ENCODE data around the gene TEX13D. TPM values are rescaled to one million over a fixed set of nuclear protein-coding genes. Genes with fewer than 3 reads are reported as not detected.

Gene TEX13D
- total RNA-seq, 1 donor from 2014 or later, result 0.05 TPM

- H3K36me3 Mint-ChIP-seq (ENCODE audit: low read depth), result no peaks in the 10 kb centered on the region
- no peaks in the 10 kb centered on the region for H3K9me3 Mint-ChIP-seq
- intact Hi-C loops (cut with micrococcal nuclease), result no loop called here
- no peak for DNase-seq (ENCODE audit: low spot score)
- H3K4me1 Mint-ChIP-seq (ENCODE audit: low read depth), result peaks cover 52% of the 10 kb centered on the region
- H3K27ac Mint-ChIP-seq, result no peak overlapping the region
- no peak overlapping the region for H3K4me3 Mint-ChIP-seq
- H3K27me3 Mint-ChIP-seq (ENCODE audit: insufficient read depth), result no peaks in the 10 kb centered on the region
Observed at GRCh38 chrX:124338733-124339514, 6.5 kb downstream of the TEX13D start.

- H3K4me3 Mint-ChIP-seq, result peak overlapping the region; percentile 54
- H3K27me3 Mint-ChIP-seq (ENCODE audit: insufficient read depth), result no peaks in the 10 kb centered on the region
- no peaks in the 10 kb centered on the region for H3K36me3 Mint-ChIP-seq (ENCODE audit: low read depth)
- DNase-seq (ENCODE audit: low spot score), result no peak
- H3K4me1 Mint-ChIP-seq (ENCODE audit: low read depth), result peaks cover 60% of the 10 kb centered on the region
- intact Hi-C loops (cut with micrococcal nuclease), result loop anchor here (2.0 to 10.0 kb wide), 2 partner anchors 17 to 477 kb away; partner anchors contain the start of gene XIAP
- H3K27ac Mint-ChIP-seq, result peak overlapping the region; percentile 87
- H3K9me3 Mint-ChIP-seq, result no peaks in the 10 kb centered on the region
Observed at GRCh38 chrX:124341396-124342132, 9.1 kb downstream of the TEX13D start.

GRCh38 chrX:124342174-124342867 is 9.9 kb downstream of the TEX13D start:
- H3K27ac Mint-ChIP-seq, result peak overlapping the region; percentile 87
- no peaks in the 10 kb centered on the region for H3K27me3 Mint-ChIP-seq (ENCODE audit: insufficient read depth)
- DNase-seq (ENCODE audit: low spot score), result no peak
- peaks cover 56% of the 10 kb centered on the region for H3K4me1 Mint-ChIP-seq (ENCODE audit: low read depth)
- H3K4me3 Mint-ChIP-seq, result peak overlapping the region; percentile 6
- intact Hi-C loops (cut with micrococcal nuclease), result loop anchor here (2.0 to 10.0 kb wide), 2 partner anchors 16 to 478 kb away; partner anchors contain the start of gene XIAP
- peaks cover 2% of the 10 kb centered on the region for H3K36me3 Mint-ChIP-seq (ENCODE audit: low read depth)
- no peaks in the 10 kb centered on the region for H3K9me3 Mint-ChIP-seq

GRCh38 chrX:124343016-124343415 is 10.6 kb downstream of the TEX13D start:
- no peaks in the 10 kb centered on the region for H3K9me3 Mint-ChIP-seq
- peak overlapping the region; percentile 87 for H3K27ac Mint-ChIP-seq
- peak overlapping the region; percentile 22 for H3K4me3 Mint-ChIP-seq
- peaks cover 56% of the 10 kb centered on the region for H3K4me1 Mint-ChIP-seq (ENCODE audit: low read depth)
- H3K36me3 Mint-ChIP-seq (ENCODE audit: low read depth), result peaks cover 3% of the 10 kb centered on the region
- intact Hi-C loops (cut with micrococcal nuclease), result loop anchor here (2.0 to 10.0 kb wide), 2 partner anchors 16 to 478 kb away; partner anchors contain the start of gene XIAP
- DNase-seq (ENCODE audit: low spot score), result no peak
- H3K27me3 Mint-ChIP-seq (ENCODE audit: insufficient read depth), result no peaks in the 10 kb centered on the region

- Mint-ChIP-seq H3K27me3 (ENCODE audit: insufficient read depth) (no peaks in the 10 kb centered on the region), H3K9me3 (no peaks in the 10 kb centered on the region)
Observed at GRCh38 chrX:124344246-124344645, 11.8 kb downstream of the TEX13D start.

GRCh38 chrX:124346117-124346876 is 13.8 kb downstream of the TEX13D start, which contains the start of gene SH2D1A:
Gene SH2D1A, plus strand, starts transcription at chrX:124346563. Its CDS starts 80 bp downstream, at chrX:124346643.
- intact Hi-C loops (cut with micrococcal nuclease), result loop anchor here (1.0 to 10.0 kb wide), 6 partner anchors 19 to 951 kb away; partner anchors contain the start of gene XIAP
- DNase-seq (ENCODE audit: low spot score), result no peak
- peaks cover 7% of the 10 kb centered on the region for H3K36me3 Mint-ChIP-seq (ENCODE audit: low read depth)
- H3K4me3 Mint-ChIP-seq, result peak within 1 kb of the TSS; percentile 92
- peaks cover 49% of the 10 kb centered on the region for H3K4me1 Mint-ChIP-seq (ENCODE audit: low read depth)
- H3K9me3 Mint-ChIP-seq, result no peaks in the 10 kb centered on the region
- H3K27me3 Mint-ChIP-seq (ENCODE audit: insufficient read depth), result no peaks in the 10 kb centered on the region
- H3K27ac Mint-ChIP-seq, result peak within 1 kb of the TSS; percentile 97

More at GRCh38 chrX:124344246-124344645, 11.8 kb downstream of the TEX13D start:
- peak overlapping the region; percentile 73 for H3K4me3 Mint-ChIP-seq
- intact Hi-C loops (cut with micrococcal nuclease), result loop anchor here (10.0 kb wide), 1 partner anchor 479 kb away; the partner anchor contains the start of gene XIAP
- peaks cover 7% of the 10 kb centered on the region for H3K36me3 Mint-ChIP-seq (ENCODE audit: low read depth)
- H3K4me1 Mint-ChIP-seq (ENCODE audit: low read depth), result peaks cover 54% of the 10 kb centered on the region
- DNase-seq (ENCODE audit: low spot score), result no peak
- peak overlapping the region; percentile 87 for H3K27ac Mint-ChIP-seq

GRCh38 chrX:124346877-124347241 is 14.4 kb downstream of the TEX13D start:
- peak overlapping the region; percentile 92 for H3K4me3 Mint-ChIP-seq
- H3K4me1 Mint-ChIP-seq (ENCODE audit: low read depth), result peaks cover 49% of the 10 kb centered on the region
- H3K27me3 Mint-ChIP-seq (ENCODE audit: insufficient read depth), result no peaks in the 10 kb centered on the region
- H3K27ac Mint-ChIP-seq, result peak overlapping the region; percentile 97
- intact Hi-C loops (cut with micrococcal nuclease), result loop anchor here (1.0 to 10.0 kb wide), 9 partner anchors 20 to 950 kb away; partner anchors contain the start of genes STAG2 and XIAP
- H3K36me3 Mint-ChIP-seq (ENCODE audit: low read depth), result peaks cover 7% of the 10 kb centered on the region
- DNase-seq (ENCODE audit: low spot score), result no peak
- H3K9me3 Mint-ChIP-seq, result no peaks in the 10 kb centered on the region

- DNase-seq (ENCODE audit: low spot score), result no peak
- Mint-ChIP-seq H3K36me3 (ENCODE audit: low read depth) (peaks cover 7% of the 10 kb centered on the region), H3K4me1 (ENCODE audit: low read depth) (peaks cover 47% of the 10 kb centered on the region), H3K9me3 (no peaks in the 10 kb centered on the region), H3K27me3 (ENCODE audit: insufficient read depth) (no peaks in the 10 kb centered on the region), H3K4me3 (peak overlapping the region; percentile 92), H3K27ac (peak overlapping the region; percentile 97)
- intact Hi-C loops (cut with micrococcal nuclease), result loop anchor here (1.0 to 10.0 kb wide), 8 partner anchors 20 to 950 kb away; partner anchors contain the start of genes STAG2 and XIAP
Observed at GRCh38 chrX:124347242-124347641, 14.8 kb downstream of the TEX13D start.

GRCh38 chrX:124348182-124348581 is 15.7 kb downstream of the TEX13D start:
- peak overlapping the region; percentile 92 for H3K4me3 Mint-ChIP-seq
- H3K36me3 Mint-ChIP-seq (ENCODE audit: low read depth), result peaks cover 11% of the 10 kb centered on the region
- H3K9me3 Mint-ChIP-seq, result no peaks in the 10 kb centered on the region
- H3K27ac Mint-ChIP-seq, result peak overlapping the region; percentile 95
- intact Hi-C loops (cut with micrococcal nuclease), result loop anchor here (5.0 to 10.0 kb wide), 3 partner anchors 261 to 949 kb away; partner anchors contain the start of gene XIAP
- H3K27me3 Mint-ChIP-seq (ENCODE audit: insufficient read depth), result no peaks in the 10 kb centered on the region
- peaks cover 43% of the 10 kb centered on the region for H3K4me1 Mint-ChIP-seq (ENCODE audit: low read depth)
- DNase-seq (ENCODE audit: low spot score), result no peak

- no peak for DNase-seq (ENCODE audit: low spot score)
- Mint-ChIP-seq H3K4me1 (ENCODE audit: low read depth) (peaks cover 41% of the 10 kb centered on the region), H3K4me3 (peak overlapping the region; percentile 92), H3K36me3 (ENCODE audit: low read depth) (peaks cover 11% of the 10 kb centered on the region), H3K9me3 (no peaks in the 10 kb centered on the region), H3K27me3 (ENCODE audit: insufficient read depth) (no peaks in the 10 kb centered on the region), H3K27ac (peak overlapping the region; percentile 95)
- intact Hi-C loops (cut with micrococcal nuclease), result loop anchor here (1.0 to 10.0 kb wide), 4 partner anchors 10 to 948 kb away; partner anchors contain the start of gene XIAP
Observed at GRCh38 chrX:124348885-124349453, 16.5 kb downstream of the TEX13D start.

GRCh38 chrX:124354648-124355047 is 22.2 kb downstream of the TEX13D start:
- H3K36me3 Mint-ChIP-seq (ENCODE audit: low read depth), result peaks cover 16% of the 10 kb centered on the region
- intact Hi-C loops (cut with micrococcal nuclease), result no loop called here
- no peaks in the 10 kb centered on the region for H3K27me3 Mint-ChIP-seq (ENCODE audit: insufficient read depth)
- H3K4me1 Mint-ChIP-seq (ENCODE audit: low read depth), result peaks cover 58% of the 10 kb centered on the region
- peak overlapping the region; percentile 75 for H3K4me3 Mint-ChIP-seq
- H3K27ac Mint-ChIP-seq, result peak overlapping the region; percentile 52
- no peak for DNase-seq (ENCODE audit: low spot score)
- peaks cover 4% of the 10 kb centered on the region for H3K9me3 Mint-ChIP-seq

All from activated T-helper 1 cell treated with anti-CD3 and anti-CD28 coated beads, Interleukin-12 subunit alpha, Interleukin-12 subunit beta, Interleukin-2, Interleukin-4 antibody, amounts not matched to agents 30 ng/mL and 10 ng/mL and 1 ng/mL, durations not matched to agents 14 hours and 24 hours and 36 hours (primary cell).